Brain microvascular endothelial cell (primary cell): ENCODE results near the gene RNF207.

Experiments used
- DNase-seq: peaks from one replicate; pipeline ENCODE4 v3.0.0-alpha.2; 2020
- H3K27ac ChIP-seq: fragments of 250-450 bp; sonication (Bioruptor Pico); 2 replicates; pipeline ENCODE4 v1.5.1; 2020; ENCODE audit warnings: mild to moderate bottlenecking, moderate library complexity
- H3K27me3 ChIP-seq: fragments of 250-450 bp; sonication (Bioruptor Pico); replicated peaks from 2 replicates; pipeline ENCODE4 v1.5.1; 2020; ENCODE audit warnings: mild to moderate bottlenecking
- H3K36me3 ChIP-seq: fragments of 250-450 bp; sonication (Bioruptor Pico); replicated peaks from 2 replicates; pipeline ENCODE4 v1.5.1; 2020; ENCODE audit warnings: mild to moderate bottlenecking
- H3K4me3 ChIP-seq: 2 replicates; pipeline ENCODE4 v1.5.1; 2011; ENCODE audit warnings: low read depth, mild to moderate bottlenecking, control low read depth, low read length, moderate library complexity
- CTCF ChIP-seq: IDR thresholded peaks from 2 replicates; pipeline ENCODE4 v1.5.1; 2011; ENCODE audit warnings: low read depth, mild to moderate bottlenecking, moderate library complexity, low read length, control low read depth, inconsistent platforms; ENCODE audit errors: missing control alignments
- in situ Hi-C: cut with HindIII; loops from 2 replicates; pipeline ENCODE4 v1.10.0; 2017; ENCODE audit warnings: low sequenced_read_pairs, low pct_ligation_motif_present

The RNF207 gene

GRCh38 chr1:6166655-6167390, 39.1 kb upstream of the RNF207 start:
- Histone ChIP-seq H3K36me3 (no peaks in the 10 kb centered on the region), H3K27ac (no peak overlapping the region), H3K27me3 (peaks cover 10% of the 10 kb centered on the region), H3K4me3 (no peak overlapping the region)
- no peak for DNase-seq
- TF ChIP-seq CTCF, result no peak
- in situ Hi-C loops, result no loop called here

DNA sequence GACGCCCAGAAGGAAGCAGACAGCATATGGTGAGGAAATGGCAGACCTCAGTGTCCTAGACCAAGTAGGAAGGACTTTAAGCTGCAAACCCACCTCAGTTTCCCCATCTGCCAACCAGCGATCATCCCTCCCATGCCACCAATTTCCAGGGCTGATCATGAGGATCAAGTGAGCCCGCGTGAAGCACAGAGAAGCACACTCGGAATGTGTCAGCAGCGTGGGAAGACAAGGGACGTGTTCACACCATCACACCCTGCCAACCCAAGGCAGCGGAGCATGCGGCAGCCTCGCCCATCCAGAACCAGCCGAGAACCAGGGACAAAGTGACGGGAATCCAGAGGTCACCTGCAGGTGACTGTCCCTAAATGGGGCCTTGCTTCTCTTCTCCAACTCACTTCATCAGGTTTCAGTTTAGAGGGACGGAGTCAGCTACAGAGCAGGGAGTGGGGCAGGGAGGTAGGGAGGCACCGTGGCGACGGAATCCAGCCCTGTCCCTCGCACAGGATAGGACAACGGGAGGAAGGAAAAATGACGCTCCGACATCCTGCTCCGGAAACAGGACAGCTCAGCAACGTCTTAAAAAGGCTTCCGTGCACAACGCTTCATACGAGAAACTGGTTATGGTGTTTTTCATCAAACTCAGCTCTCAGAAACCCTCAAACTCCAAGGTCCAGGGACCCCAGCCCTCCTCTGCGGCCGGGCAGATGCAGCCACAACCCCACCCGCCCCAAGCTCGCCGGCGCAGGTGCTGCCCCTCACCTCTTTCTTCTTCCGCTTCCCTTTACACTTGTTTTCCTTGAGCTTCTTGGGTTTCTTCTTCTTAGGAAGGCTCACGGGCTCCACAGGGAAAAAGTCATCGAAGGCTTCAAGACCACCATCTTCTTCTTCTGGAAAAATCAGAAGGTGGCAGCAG, 38.3 kb upstream of the RNF207 start:
- Histone ChIP-seq H3K27ac (no peak overlapping the region), H3K4me3 (no peak overlapping the region), H3K27me3 (peaks cover 10% of the 10 kb centered on the region), H3K36me3 (no peaks in the 10 kb centered on the region)
- DNase-seq, result no peak
- no peak for TF ChIP-seq CTCF
- in situ Hi-C loops, result no loop called here

- no peak overlapping the region for H3K27ac ChIP-seq
- H3K27me3 ChIP-seq, result peaks cover 6% of the 10 kb centered on the region
- no peak overlapping the region for H3K4me3 ChIP-seq
- TF ChIP-seq CTCF, result no peak
- in situ Hi-C loops, result no loop called here
- DNase-seq, result no peak
- no peaks in the 10 kb centered on the region for H3K36me3 ChIP-seq
Measured at GRCh38 chr1:6168947-6169586, 36.9 kb upstream of the RNF207 start.

- no peak for DNase-seq
- Histone ChIP-seq H3K27me3 (peaks cover 2% of the 10 kb centered on the region), H3K36me3 (no peaks in the 10 kb centered on the region), H3K4me3 (no peak overlapping the region), H3K27ac (no peak overlapping the region)
- no peak for TF ChIP-seq CTCF
- in situ Hi-C loops, result no loop called here
Measured at GRCh38 chr1:6170116-6170741, 35.7 kb upstream of the RNF207 start.

DNA sequence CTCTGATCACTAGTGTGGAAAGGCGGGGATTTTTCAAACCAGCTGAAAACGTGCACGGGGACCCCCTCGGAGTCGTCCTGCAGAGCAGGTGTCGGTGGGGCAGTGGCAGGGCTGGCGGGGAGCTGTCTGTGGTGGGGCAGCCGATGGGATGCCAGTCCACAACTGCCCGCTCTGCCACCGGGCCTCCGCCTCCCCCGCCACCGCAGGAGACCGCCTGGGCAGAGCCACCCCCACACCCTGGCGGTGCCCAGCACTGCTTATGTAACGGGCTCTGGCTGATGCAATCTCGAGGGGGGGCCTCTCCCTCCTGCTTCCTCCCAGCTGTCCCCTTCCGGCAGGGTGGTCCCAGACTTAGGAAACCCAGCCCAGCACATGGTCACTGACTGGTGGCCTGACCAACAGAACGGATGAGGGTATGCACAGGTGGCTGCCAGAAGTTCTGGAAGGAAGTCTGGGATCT, 35.1 kb upstream of the RNF207 start:
- Histone ChIP-seq H3K27me3 (peaks cover 2% of the 10 kb centered on the region), H3K27ac (no peak overlapping the region), H3K36me3 (no peaks in the 10 kb centered on the region), H3K4me3 (no peak overlapping the region)
- in situ Hi-C loops, result no loop called here
- no peak for DNase-seq
- no peak for TF ChIP-seq CTCF
